Measurements from ENCODE around the gene PIAS3.
A peak's percentile ranks its signal among the peaks of the same experiment; 100 is the strongest.

PIAS3 gene

DNA sequence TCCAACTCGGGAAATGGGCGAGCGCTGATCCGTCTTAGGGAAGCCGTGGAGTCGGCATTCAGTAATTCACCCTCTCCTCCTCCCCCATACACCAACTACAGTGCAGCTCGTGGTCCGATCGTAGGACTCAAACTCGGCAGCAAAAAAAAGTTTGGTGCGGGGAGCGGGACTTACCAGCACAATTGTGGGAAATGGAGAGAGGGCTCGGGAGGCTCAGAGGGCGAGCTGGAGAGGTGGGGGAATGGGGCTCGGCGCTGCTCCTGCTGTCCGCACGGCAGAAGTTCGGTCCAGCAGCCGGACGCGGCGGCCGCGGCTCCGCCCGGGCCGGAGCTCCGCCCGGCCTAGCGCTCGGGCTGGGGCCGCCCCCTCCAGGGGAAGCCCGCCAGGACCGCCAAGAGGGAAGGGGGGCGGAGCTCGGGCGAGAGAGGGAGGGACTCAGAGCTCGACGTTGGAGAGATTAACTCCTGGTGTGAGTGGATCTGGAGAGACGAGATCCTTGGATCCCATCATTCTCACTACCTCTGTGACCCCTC, 676 bp upstream of the PIAS3 start (continued):
- 0 out of 2 replicates have a peak, but pooled peaks have one; percentile 8 for TF ChIP-seq ZFHX2 (tag by site-specific recombination; conservative IDR thresholded peaks at IDR 0.05)
- TF ChIP-seq YY1 (tag by site-specific recombination; IDR thresholded peaks at IDR 0.05) = no peak
- TF ChIP-seq KLF9 (tag by site-specific recombination; IDR thresholded peaks at IDR 0.05; ENCODE audit: low read depth) = 0 out of 2 replicates have a peak, but pooled peaks have one; percentile 4
- TF ChIP-seq, protein P1, sequence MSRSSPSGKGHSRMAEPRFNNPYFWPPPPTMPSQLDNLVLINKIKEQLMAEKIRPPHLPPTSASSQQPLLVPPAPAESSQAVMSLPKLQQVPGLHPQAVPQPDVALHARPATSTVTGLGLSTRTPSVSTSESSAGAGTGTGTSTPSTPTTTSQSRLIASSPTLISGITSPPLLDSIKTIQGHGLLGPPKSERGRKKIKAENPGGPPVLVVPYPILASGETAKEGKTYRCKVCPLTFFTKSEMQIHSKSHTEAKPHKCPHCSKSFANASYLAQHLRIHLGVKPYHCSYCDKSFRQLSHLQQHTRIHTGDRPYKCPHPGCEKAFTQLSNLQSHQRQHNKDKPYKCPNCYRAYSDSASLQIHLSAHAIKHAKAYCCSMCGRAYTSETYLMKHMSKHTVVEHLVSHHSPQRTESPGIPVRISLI (tag by site-specific recombination; IDR thresholded peaks at IDR 0.05) = peak; percentile 47; the same call in 1 of the 2 replicates
- peak; percentile 2; the same call in 1 of the 2 replicates for TF ChIP-seq ZNF629 (tag by site-specific recombination; IDR thresholded peaks at IDR 0.05)
- no peak for TF ChIP-seq ZNF768 (tag by site-specific recombination; IDR thresholded peaks at IDR 0.05)
- no peak for TF ChIP-seq ZSCAN23 (tag by site-specific recombination; IDR thresholded peaks at IDR 0.05)
- peak; percentile 69 for TF ChIP-seq ZSCAN30 (tag by site-specific recombination; IDR thresholded peaks at IDR 0.05)
- TF ChIP-seq HOXA7 (CRISPR knock-in tag; IDR thresholded peaks at IDR 0.05; ENCODE audit: borderline replicate concordance) = no peak
- TF ChIP-seq IKZF3 (tag by site-specific recombination; IDR thresholded peaks at IDR 0.05) = peak; percentile 70; the same call in 1 of the 2 replicates
- TF ChIP-seq ZFP37 (tag by site-specific recombination; IDR thresholded peaks at IDR 0.05) = no peak
- no peak for TF ChIP-seq ZNF394 (tag by site-specific recombination; IDR thresholded peaks at IDR 0.05; ENCODE audit: borderline replicate concordance)
- TF ChIP-seq, protein P2, sequence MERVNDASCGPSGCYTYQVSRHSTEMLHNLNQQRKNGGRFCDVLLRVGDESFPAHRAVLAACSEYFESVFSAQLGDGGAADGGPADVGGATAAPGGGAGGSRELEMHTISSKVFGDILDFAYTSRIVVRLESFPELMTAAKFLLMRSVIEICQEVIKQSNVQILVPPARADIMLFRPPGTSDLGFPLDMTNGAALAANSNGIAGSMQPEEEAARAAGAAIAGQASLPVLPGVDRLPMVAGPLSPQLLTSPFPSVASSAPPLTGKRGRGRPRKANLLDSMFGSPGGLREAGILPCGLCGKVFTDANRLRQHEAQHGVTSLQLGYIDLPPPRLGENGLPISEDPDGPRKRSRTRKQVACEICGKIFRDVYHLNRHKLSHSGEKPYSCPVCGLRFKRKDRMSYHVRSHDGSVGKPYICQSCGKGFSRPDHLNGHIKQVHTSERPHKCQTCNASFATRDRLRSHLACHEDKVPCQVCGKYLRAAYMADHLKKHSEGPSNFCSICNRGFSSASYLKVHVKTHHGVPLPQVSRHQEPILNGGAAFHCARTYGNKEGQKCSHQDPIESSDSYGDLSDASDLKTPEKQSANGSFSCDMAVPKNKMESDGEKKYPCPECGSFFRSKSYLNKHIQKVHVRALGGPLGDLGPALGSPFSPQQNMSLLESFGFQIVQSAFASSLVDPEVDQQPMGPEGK (tag by site-specific recombination; IDR thresholded peaks at IDR 0.05) = no peak
- peak; percentile 14; the same call in 1 of the 2 replicates for TF ChIP-seq KLF10 (tag by site-specific recombination; IDR thresholded peaks at IDR 0.05)
- TF ChIP-seq, protein P3, sequence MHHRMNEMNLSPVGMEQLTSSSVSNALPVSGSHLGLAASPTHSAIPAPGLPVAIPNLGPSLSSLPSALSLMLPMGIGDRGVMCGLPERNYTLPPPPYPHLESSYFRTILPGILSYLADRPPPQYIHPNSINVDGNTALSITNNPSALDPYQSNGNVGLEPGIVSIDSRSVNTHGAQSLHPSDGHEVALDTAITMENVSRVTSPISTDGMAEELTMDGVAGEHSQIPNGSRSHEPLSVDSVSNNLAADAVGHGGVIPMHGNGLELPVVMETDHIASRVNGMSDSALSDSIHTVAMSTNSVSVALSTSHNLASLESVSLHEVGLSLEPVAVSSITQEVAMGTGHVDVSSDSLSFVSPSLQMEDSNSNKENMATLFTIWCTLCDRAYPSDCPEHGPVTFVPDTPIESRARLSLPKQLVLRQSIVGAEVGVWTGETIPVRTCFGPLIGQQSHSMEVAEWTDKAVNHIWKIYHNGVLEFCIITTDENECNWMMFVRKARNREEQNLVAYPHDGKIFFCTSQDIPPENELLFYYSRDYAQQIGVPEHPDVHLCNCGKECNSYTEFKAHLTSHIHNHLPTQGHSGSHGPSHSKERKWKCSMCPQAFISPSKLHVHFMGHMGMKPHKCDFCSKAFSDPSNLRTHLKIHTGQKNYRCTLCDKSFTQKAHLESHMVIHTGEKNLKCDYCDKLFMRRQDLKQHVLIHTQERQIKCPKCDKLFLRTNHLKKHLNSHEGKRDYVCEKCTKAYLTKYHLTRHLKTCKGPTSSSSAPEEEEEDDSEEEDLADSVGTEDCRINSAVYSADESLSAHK (tag by site-specific recombination; IDR thresholded peaks at IDR 0.05) = peak; percentile 7; the same call in 1 of the 2 replicates
- no peak for TF ChIP-seq ZNF610 (tag by site-specific recombination; IDR thresholded peaks at IDR 0.05; ENCODE audit: borderline replicate concordance)
- TF ChIP-seq, protein P4, sequence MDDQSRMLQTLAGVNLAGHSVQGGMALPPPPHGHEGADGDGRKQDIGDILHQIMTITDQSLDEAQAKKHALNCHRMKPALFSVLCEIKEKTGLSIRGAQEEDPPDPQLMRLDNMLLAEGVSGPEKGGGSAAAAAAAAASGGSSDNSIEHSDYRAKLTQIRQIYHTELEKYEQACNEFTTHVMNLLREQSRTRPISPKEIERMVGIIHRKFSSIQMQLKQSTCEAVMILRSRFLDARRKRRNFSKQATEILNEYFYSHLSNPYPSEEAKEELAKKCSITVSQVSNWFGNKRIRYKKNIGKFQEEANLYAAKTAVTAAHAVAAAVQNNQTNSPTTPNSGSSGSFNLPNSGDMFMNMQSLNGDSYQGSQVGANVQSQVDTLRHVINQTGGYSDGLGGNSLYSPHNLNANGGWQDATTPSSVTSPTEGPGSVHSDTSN (CRISPR knock-in tag; IDR thresholded peaks at IDR 0.05) = no peak
- no peak for TF ChIP-seq KLF7 (tag by site-specific recombination; IDR thresholded peaks at IDR 0.05; ENCODE audit: borderline replicate concordance)
- no peak for TF ChIP-seq ZNF202 (tag by site-specific recombination; IDR thresholded peaks at IDR 0.05; ENCODE audit: borderline replicate concordance)
- 0 out of 2 replicates have a peak, but pooled peaks have one; percentile 77 for TF ChIP-seq GLI4 (tag by site-specific recombination; IDR thresholded peaks at IDR 0.05)
- TF ChIP-seq, protein P5, sequence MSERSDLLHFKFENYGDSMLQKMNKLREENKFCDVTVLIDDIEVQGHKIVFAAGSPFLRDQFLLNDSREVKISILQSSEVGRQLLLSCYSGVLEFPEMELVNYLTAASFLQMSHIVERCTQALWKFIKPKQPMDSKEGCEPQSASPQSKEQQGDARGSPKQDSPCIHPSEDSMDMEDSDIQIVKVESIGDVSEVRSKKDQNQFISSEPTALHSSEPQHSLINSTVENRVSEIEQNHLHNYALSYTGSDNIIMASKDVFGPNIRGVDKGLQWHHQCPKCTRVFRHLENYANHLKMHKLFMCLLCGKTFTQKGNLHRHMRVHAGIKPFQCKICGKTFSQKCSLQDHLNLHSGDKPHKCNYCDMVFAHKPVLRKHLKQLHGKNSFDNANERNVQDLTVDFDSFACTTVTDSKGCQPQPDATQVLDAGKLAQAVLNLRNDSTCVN (tag by site-specific recombination; optimal IDR thresholded peaks at IDR 0.05) = peak; percentile 38
- TF ChIP-seq ZBTB17 (tag by site-specific recombination; IDR thresholded peaks at IDR 0.05) = peak; percentile 68
- TF ChIP-seq ZNF114 (tag by site-specific recombination; IDR thresholded peaks at IDR 0.05) = no peak
- no peak; the same call in 1 of the 2 replicates for TF ChIP-seq ZNF501 (tag by site-specific recombination; IDR thresholded peaks at IDR 0.05)
- no peak for TF ChIP-seq ZNF544 (tag by site-specific recombination; IDR thresholded peaks at IDR 0.05)
- TF ChIP-seq MZF1 (tag by site-specific recombination; IDR thresholded peaks at IDR 0.05; ENCODE audit: borderline replicate concordance) = no peak
- TF ChIP-seq ZNF366 (tag by site-specific recombination; conservative IDR thresholded peaks at IDR 0.05) = 0 out of 2 replicates have a peak, but pooled peaks have one; percentile 66
- no peak for TF ChIP-seq ZNF664 (tag by site-specific recombination; IDR thresholded peaks at IDR 0.05)

Measured in HEK293 (cell line).